NCI-H1436 treated with DMSO at 0.1 percent for 48 hours (cell line): ENCODE measurements around the gene SORL1-AS1.

Experiments
- DNase-seq: peaks from one replicate; lab custom pipeline; 2025; lab: John Stamatoyannopoulos, UW

Gene SORL1-AS1

GRCh38 chr11:121474680-121475079 lies 21.9 kb upstream of the SORL1-AS1 start:
- no peak for DNase-seq

GRCh38 chr11:121473064-121473777 lies 20.5 kb upstream of the SORL1-AS1 start:
- DNase-seq = no peak

- DNase-seq = no peak
Measured at GRCh38 chr11:121472312-121472711, 19.5 kb upstream of the SORL1-AS1 start.

GRCh38 chr11:121471167-121471566 lies 18.4 kb upstream of the SORL1-AS1 start:
- DNase-seq = no peak

- DNase-seq = no peak
Measured at GRCh38 chr11:121469910-121470309, 17.1 kb upstream of the SORL1-AS1 start.

GRCh38 chr11:121467965-121468364 lies 15.2 kb upstream of the SORL1-AS1 start:
- DNase-seq = no peak

GRCh38 chr11:121467471-121467870 lies 14.7 kb upstream of the SORL1-AS1 start:
- DNase-seq = no peak

- peak; percentile 56 for DNase-seq
Measured at GRCh38 chr11:121466063-121466794, 13.5 kb upstream of the SORL1-AS1 start.

- DNase-seq = no peak
Measured at GRCh38 chr11:121465709-121466062, 12.9 kb upstream of the SORL1-AS1 start.

- no peak for DNase-seq
Measured at GRCh38 chr11:121464352-121464946, 11.7 kb upstream of the SORL1-AS1 start.

GRCh38 chr11:121463689-121464335 lies 11.0 kb upstream of the SORL1-AS1 start:
- DNase-seq = no peak

GRCh38 chr11:121461843-121462242 lies 9.1 kb upstream of the SORL1-AS1 start:
- no peak for DNase-seq

- no peak for DNase-seq
Measured at GRCh38 chr11:121460941-121461514, 8.3 kb upstream of the SORL1-AS1 start.

- no peak for DNase-seq
Measured at GRCh38 chr11:121459413-121460017, 6.7 kb upstream of the SORL1-AS1 start.

- no peak for DNase-seq
Measured at GRCh38 chr11:121458551-121458950, 5.8 kb upstream of the SORL1-AS1 start.

GRCh38 chr11:121456816-121457431 lies 4.2 kb upstream of the SORL1-AS1 start:
- DNase-seq = no peak

- DNase-seq = no peak
Measured at GRCh38 chr11:121456151-121456550, 3.4 kb upstream of the SORL1-AS1 start.

GRCh38 chr11:121455115-121455514 lies 2.3 kb upstream of the SORL1-AS1 start:
- DNase-seq = no peak

- no peak for DNase-seq
Measured at GRCh38 chr11:121453589-121454299, 977 bp upstream of the SORL1-AS1 start.

- DNase-seq = no peak
Measured at GRCh38 chr11:121451986-121452608, 670 bp downstream of the SORL1-AS1 start, which contains the start of gene SORL1. TSS of gene SORL1 (plus strand) at chr11:121452314. CDS start at chr11:121452332, 18 bp downstream.
